Measurements from ENCODE around the gene KLF2. TPM values are rescaled to one million over a fixed set of nuclear protein-coding genes. Genes with fewer than 3 reads are reported as not detected.
A peak's percentile ranks its signal among the peaks of the same experiment; 100 is the strongest.

KLF2 gene
- total RNA-seq, 1 donor from 2014 or later: under 0.01 TPM

DNA sequence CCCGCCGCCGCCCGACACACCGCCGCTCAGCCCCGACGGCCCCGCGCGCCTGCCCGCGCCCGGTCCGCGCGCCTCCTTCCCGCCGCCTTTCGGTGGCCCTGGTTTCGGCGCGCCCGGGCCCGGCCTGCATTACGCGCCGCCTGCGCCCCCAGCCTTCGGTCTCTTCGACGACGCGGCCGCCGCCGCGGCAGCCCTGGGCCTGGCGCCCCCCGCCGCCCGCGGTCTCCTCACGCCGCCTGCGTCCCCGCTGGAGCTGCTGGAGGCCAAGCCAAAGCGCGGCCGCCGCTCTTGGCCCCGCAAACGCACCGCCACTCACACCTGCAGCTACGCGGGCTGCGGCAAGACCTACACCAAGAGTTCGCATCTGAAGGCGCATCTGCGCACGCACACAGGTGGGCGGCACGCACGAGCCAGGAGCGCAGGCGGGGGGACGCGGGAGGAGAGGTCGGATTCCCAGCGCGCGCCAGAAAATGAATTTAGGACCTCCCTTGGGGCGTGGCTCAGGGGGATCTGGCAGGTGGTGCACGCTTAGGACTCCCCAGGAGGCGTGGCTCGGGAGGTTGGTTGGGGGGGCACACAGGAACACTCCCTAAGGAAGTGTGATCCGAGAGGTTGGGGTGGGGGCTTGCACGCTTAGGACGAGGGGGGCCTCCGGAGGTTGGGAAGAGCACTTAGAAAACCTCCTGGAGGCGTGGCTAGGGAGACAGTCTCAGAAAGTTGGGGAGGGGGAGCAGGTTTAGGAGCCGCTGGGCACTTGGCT lies 1.2 kb downstream of the KLF2 start:
- TF ChIP-seq, protein P1, sequence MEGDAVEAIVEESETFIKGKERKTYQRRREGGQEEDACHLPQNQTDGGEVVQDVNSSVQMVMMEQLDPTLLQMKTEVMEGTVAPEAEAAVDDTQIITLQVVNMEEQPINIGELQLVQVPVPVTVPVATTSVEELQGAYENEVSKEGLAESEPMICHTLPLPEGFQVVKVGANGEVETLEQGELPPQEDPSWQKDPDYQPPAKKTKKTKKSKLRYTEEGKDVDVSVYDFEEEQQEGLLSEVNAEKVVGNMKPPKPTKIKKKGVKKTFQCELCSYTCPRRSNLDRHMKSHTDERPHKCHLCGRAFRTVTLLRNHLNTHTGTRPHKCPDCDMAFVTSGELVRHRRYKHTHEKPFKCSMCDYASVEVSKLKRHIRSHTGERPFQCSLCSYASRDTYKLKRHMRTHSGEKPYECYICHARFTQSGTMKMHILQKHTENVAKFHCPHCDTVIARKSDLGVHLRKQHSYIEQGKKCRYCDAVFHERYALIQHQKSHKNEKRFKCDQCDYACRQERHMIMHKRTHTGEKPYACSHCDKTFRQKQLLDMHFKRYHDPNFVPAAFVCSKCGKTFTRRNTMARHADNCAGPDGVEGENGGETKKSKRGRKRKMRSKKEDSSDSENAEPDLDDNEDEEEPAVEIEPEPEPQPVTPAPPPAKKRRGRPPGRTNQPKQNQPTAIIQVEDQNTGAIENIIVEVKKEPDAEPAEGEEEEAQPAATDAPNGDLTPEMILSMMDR (IDR thresholded peaks at IDR 0.05; ENCODE audit: insufficient read depth, low read length, severe bottlenecking): no peak
- FAIRE-seq: no peak
- H3K36me3 ChIP-seq (ENCODE audit: control insufficient read depth, insufficient read depth, low read length): no peaks in the 10 kb centered on the region
- no peak for DNase-seq (ENCODE audit: low read depth)
- peaks cover 4% of the 10 kb centered on the region for H3K27me3 ChIP-seq (ENCODE audit: control insufficient read depth, insufficient read depth, low read length)
- no peak overlapping the region for H3K4me3 ChIP-seq (ENCODE audit: low read depth, low read length)

DNA sequence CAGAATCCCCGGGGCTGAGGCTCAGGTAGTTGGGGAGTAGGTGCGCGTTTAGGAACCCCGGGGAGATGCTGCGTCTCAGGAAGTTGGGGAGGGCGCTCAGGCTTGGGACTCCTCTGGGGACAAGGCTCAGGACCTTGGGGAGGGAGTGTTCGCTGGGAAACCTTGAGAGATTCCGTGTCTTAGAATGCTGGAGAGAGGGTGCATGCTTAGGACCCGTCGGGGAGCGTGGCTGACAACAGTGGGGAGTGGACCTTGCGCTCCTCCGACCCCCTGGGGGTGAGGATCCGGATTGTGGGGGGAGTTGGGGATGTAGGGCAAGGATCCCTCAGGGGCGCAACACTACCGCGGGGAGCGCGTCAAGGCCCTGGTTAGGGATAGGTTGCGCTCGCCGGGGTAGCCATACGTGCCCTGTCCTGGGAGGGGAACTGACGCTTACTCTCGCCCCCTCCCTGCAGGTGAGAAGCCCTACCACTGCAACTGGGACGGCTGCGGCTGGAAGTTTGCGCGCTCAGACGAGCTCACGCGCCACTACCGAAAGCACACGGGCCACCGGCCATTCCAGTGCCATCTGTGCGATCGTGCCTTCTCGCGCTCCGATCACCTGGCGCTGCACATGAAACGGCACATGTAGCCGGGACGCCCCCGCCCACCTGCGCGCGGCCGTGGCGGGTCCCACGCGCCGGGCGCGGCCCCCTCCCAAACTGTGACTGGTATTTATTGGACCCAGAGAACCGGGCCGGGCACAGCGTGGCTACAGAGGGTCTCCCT lies 2.0 kb downstream of the KLF2 start:
- no peak for FAIRE-seq
- DNase-seq (ENCODE audit: low read depth): no peak

DNA sequence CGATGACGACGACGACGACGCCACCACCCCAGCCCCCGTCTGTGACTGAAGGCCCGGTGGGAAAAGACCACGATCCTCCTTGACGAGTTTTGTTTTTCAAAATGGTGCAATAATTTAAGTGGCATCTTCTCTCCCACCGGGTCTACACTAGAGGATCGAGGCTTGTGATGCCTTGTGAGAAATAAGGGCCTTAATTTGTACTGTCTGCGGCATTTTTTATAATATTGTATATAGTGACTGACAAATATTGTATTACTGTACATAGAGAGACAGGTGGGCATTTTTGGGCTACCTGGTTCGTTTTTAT lies 2.5 kb downstream of the KLF2 start:
- FAIRE-seq (no peak), DNase-seq (ENCODE audit: low read depth) (no peak)
- TF ChIP-seq, protein P1 (IDR thresholded peaks at IDR 0.05; ENCODE audit: insufficient read depth, low read length, severe bottlenecking): no peak
- peaks cover 4% of the 10 kb centered on the region for H3K27me3 ChIP-seq (ENCODE audit: control insufficient read depth, insufficient read depth, low read length)
- no peaks in the 10 kb centered on the region for H3K36me3 ChIP-seq (ENCODE audit: control insufficient read depth, insufficient read depth, low read length)
- H3K4me3 ChIP-seq (ENCODE audit: low read depth, low read length): no peak overlapping the region

More for the DNA sequence above, 2.0 kb downstream of the KLF2 start:
- Histone ChIP-seq H3K4me3 (ENCODE audit: low read depth, low read length) (no peak overlapping the region), H3K36me3 (ENCODE audit: control insufficient read depth, insufficient read depth, low read length) (no peaks in the 10 kb centered on the region), H3K27me3 (ENCODE audit: control insufficient read depth, insufficient read depth, low read length) (peaks cover 4% of the 10 kb centered on the region)
- TF ChIP-seq, protein P1 (IDR thresholded peaks at IDR 0.05; ENCODE audit: insufficient read depth, low read length, severe bottlenecking): no peak

DNA sequence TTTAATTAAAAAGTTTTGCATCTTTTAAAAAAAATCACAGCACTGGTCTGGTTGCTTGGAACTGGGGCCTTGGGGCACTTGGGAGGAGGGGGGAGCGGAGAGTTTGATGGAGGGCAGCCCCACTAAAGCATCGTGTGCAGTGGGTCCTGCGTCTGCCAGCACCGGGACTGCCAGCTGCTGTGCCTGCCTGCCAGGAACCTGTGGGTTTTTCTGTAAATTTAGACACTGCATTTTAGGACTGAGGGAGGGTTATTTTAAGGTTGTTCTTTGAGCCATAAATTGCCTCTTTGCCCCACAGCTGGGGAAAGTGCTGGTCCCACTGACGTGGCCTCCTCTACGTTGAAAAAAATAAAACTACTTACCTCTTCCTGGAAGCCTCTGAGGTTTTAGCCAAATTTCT lies 2.9 kb downstream of the KLF2 start:
- no peak overlapping the region for H3K4me3 ChIP-seq (ENCODE audit: low read depth, low read length)
- TF ChIP-seq, protein P1 (IDR thresholded peaks at IDR 0.05; ENCODE audit: insufficient read depth, low read length, severe bottlenecking): no peak
- FAIRE-seq (no peak), DNase-seq (ENCODE audit: low read depth) (no peak)
- peaks cover 4% of the 10 kb centered on the region for H3K27me3 ChIP-seq (ENCODE audit: control insufficient read depth, insufficient read depth, low read length)
- no peaks in the 10 kb centered on the region for H3K36me3 ChIP-seq (ENCODE audit: control insufficient read depth, insufficient read depth, low read length)

DNA sequence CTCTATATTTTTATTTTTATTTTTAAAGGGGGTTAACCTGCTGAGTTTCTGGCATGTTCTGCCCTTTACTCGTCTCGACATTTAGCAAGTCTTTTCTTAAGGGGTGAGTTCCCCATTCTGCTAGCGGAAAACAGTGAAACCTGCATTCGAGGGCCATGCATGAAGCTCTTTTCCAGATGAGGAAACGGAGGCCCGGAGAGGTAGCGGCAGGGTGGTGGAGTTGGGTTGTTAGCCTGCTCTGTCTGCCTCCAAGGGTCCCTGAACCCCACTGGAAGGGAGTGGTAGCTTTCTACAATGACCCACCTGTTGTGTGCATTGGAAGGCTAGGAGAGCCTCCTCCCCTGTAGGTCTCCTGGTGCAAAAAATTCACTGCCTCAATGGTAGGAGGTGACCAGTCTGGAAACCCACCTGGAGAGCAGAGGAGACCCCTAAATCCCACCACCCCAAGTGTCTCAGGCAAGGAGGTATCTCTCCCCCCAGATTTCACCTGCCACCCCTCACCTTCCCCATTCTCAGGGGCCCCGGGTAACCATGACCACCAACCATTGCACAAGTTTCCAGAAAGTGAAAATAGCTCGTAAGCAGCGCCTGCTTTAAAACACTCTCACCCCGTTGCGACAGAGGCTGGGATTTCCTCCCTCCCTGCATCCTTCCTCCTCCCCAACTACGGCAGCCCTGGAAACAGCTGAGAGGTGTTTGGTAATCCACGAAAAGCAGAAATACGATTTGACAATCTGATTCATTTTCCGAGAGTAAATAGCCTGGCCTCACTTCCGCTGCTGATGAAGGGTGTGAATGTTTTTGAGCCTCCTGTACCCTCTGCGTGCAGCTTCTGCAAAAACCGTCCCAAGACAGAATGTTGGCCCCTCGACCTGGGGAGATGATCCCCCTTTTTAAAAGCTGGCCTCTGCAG lies 3.5 kb downstream of the KLF2 start:
- DNase-seq (ENCODE audit: low read depth) (peak; percentile 77), FAIRE-seq (peak; percentile 96)
- TF ChIP-seq, protein P1 (IDR thresholded peaks at IDR 0.05; ENCODE audit: insufficient read depth, low read length, severe bottlenecking): no peak
- no peak overlapping the region for H3K4me3 ChIP-seq (ENCODE audit: low read depth, low read length)
- H3K36me3 ChIP-seq (ENCODE audit: control insufficient read depth, insufficient read depth, low read length): no peaks in the 10 kb centered on the region
- peaks cover 4% of the 10 kb centered on the region for H3K27me3 ChIP-seq (ENCODE audit: control insufficient read depth, insufficient read depth, low read length)

All from bronchial epithelial cell (primary cell).